ENCODE measurements around the gene SGSM2. TPM values are rescaled to one million over a fixed set of nuclear protein-coding genes. Genes with fewer than 3 reads are reported as not detected.

Gene SGSM2
- total and polyA plus RNA-seq, 4 donors: 5.5 to 17.5 (median 12.4) TPM

GRCh38 chr17:2392252-2393173, 55.2 kb downstream of the SGSM2 start:
- Histone ChIP-seq H3K4me3 (ENCODE audit: low read depth in 1 of 3, low read length in 3 of 3) (peak overlapping the region; percentile 47 to 68 (median 61)), H3K36me3 (ENCODE audit: control insufficient read depth in 4 of 4, insufficient read depth in 3 of 4, low read depth in 1 of 4, low read length in 3 of 4) (peaks cover 0 to 5% (median 2%) of the 10 kb centered on the region in 4 donors), H3K9ac (ENCODE audit: low read depth in 1 of 2, low read length in 2 of 2) (peak overlapping the region; percentile 56 to 68), H3K27ac (ENCODE audit: low read depth in 1 of 2, low read length in 2 of 2) (peak overlapping the region; percentile 99), H3K27me3 (ENCODE audit: control insufficient read depth in 4 of 4, insufficient read depth in 4 of 4, low read length in 3 of 4) (no peaks in the 10 kb centered on the region), H3K9me3 (ENCODE audit: control insufficient read depth in 4 of 4, low read length in 3 of 4) (no peaks in the 10 kb centered on the region), H3K4me1 (ENCODE audit: control insufficient read depth in 4 of 4, insufficient read depth in 4 of 4, low read length in 3 of 4) (peaks cover 12 to 36% (median 27%) of the 10 kb centered on the region in 4 donors)
- DNase-seq (ENCODE audit: low spot score): peak; percentile 97
- TF ChIP-seq RXRA (IDR thresholded peaks at IDR 0.05) (peak; percentile 64 to 67), EGR1 (IDR thresholded peaks at IDR 0.05; ENCODE audit: low read depth in 2 of 2) (peak in 1 of 2 donors; percentile 71), RAD21 (IDR thresholded peaks at IDR 0.05) (peak in 1 of 2 donors; percentile 6), GABPA (IDR thresholded peaks at IDR 0.05 in 1 of 2, conservative IDR thresholded peaks at IDR 0.05 in 1 of 2) (no peak), CTCF (IDR thresholded peaks at IDR 0.05; ENCODE audit: low read depth, low read length, missing input control) (no peak)
- 2% methylated on average over 83 of the region's 83 CpGs for WGBS

GRCh38 chr17:2393174-2393953, 56.1 kb downstream of the SGSM2 start:
- peaks cover 16 to 45% (median 35%) of the 10 kb centered on the region in 4 donors for H3K4me1 ChIP-seq (ENCODE audit: control insufficient read depth in 4 of 4, insufficient read depth in 4 of 4, low read length in 3 of 4)
- peak; percentile 84 for DNase-seq (ENCODE audit: low spot score)
- H3K36me3 ChIP-seq (ENCODE audit: control insufficient read depth in 4 of 4, insufficient read depth in 3 of 4, low read depth in 1 of 4, low read length in 3 of 4): no peaks in the 10 kb centered on the region
- H3K9ac ChIP-seq (ENCODE audit: low read depth in 1 of 2, low read length in 2 of 2): peak overlapping the region; percentile 56 to 74
- no peaks in the 10 kb centered on the region for H3K9me3 ChIP-seq (ENCODE audit: control insufficient read depth in 4 of 4, low read length in 3 of 4)
- H3K27me3 ChIP-seq (ENCODE audit: control insufficient read depth in 4 of 4, insufficient read depth in 4 of 4, low read length in 3 of 4): no peaks in the 10 kb centered on the region
- TF ChIP-seq ZBTB33 (IDR thresholded peaks at IDR 0.05) (no peak), FOXA2 (IDR thresholded peaks at IDR 0.05) (no peak), TAF1 (conservative IDR thresholded peaks at IDR 0.05) (no peak), GABPA (IDR thresholded peaks at IDR 0.05 in 1 of 2, conservative IDR thresholded peaks at IDR 0.05 in 1 of 2) (no peak), FOXA1 (IDR thresholded peaks at IDR 0.05) (no peak), RXRA (IDR thresholded peaks at IDR 0.05) (no peak), REST (IDR thresholded peaks at IDR 0.05) (no peak), SP1 (IDR thresholded peaks at IDR 0.05) (no peak), HNF4G (IDR thresholded peaks at IDR 0.05) (no peak)
- H3K4me3 ChIP-seq (ENCODE audit: low read depth in 1 of 3, low read length in 3 of 3): peak overlapping the region; percentile 61 to 85 (median 68)
- H3K27ac ChIP-seq (ENCODE audit: low read depth in 1 of 2, low read length in 2 of 2): peak overlapping the region; percentile 99
- WGBS: under 1% methylated on average over 99 of the region's 99 CpGs

All from liver (tissue), 9 donors.